Osteocyte (in vitro differentiated cells): ENCODE results near the gene KAT14. TPM values are rescaled to one million over a fixed set of nuclear protein-coding genes. Genes with fewer than 3 reads are reported as not detected.
A peak's percentile ranks its signal among the peaks of the same experiment; 100 is the strongest.

Experiments
- DNase-seq: peaks from one replicate; pipeline ENCODE4 v3.0.0; 2021; ENCODE audit warnings: mixed read lengths; ENCODE audit not compliant: unreplicated experiment; ENCODE audit errors: extremely low spot score
- H3K27ac Mint-ChIP-seq: one replicate; pipeline ENCODE4 v1.8.0; 2021; ENCODE audit warnings: mild to moderate bottlenecking, mixed read lengths; ENCODE audit not compliant: unreplicated experiment
- H3K27me3 Mint-ChIP-seq: one replicate; pipeline ENCODE4 v1.8.0; 2021; ENCODE audit warnings: mixed read lengths; ENCODE audit not compliant: unreplicated experiment
- H3K36me3 Mint-ChIP-seq: one replicate; pipeline ENCODE4 v1.8.0; 2021; ENCODE audit warnings: mixed read lengths; ENCODE audit not compliant: unreplicated experiment
- H3K4me1 Mint-ChIP-seq: one replicate; pipeline ENCODE4 v1.8.0; 2021; ENCODE audit warnings: mixed read lengths; ENCODE audit not compliant: unreplicated experiment
- H3K4me3 Mint-ChIP-seq: one replicate; pipeline ENCODE4 v1.8.0; 2021; ENCODE audit warnings: mild to moderate bottlenecking, moderate library complexity, mixed read lengths; ENCODE audit not compliant: unreplicated experiment
- H3K9me3 Mint-ChIP-seq: one replicate; pipeline ENCODE4 v1.8.0; 2021; ENCODE audit warnings: mixed read lengths; ENCODE audit not compliant: unreplicated experiment
- total RNA-seq: library from RNA; stranded (reverse); gene quantifications from 2 replicates; pipeline ENCODE4 v1.2.1, GENCODE V29; 2021
- TF ChIP-seq, protein P1 (sequence below): fragments of 200-600 bp; sonication (generic); IDR thresholded peaks from 2 replicates; pipeline ENCODE4 v1.5.0; 2021; ENCODE audit warnings: antibody characterized with exemption, mild to moderate bottlenecking, moderate library complexity

KAT14 gene
- total RNA-seq, 1 donor from 2014 or later: 17.8 TPM

DNA sequence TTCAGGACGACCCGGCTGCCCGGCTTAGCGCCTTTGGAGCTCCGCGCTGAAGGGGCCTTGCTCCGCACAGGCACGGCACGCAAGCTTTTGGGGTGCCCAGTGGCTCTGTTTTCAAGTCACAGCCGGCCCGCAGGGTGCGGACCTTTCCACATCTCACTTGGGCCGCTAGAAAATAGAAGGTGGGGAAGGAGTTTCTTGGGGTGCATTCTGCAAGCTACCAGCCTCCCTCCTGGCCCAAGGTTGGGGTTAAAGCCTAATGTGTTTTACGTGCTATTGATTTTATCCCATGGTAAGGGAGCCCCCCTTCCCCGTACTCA, 561 bp downstream of the KAT14 start:
- H3K9me3 Mint-ChIP-seq: no peaks in the 10 kb centered on the region
- H3K27ac Mint-ChIP-seq: peak overlapping the region; percentile 61
- H3K36me3 Mint-ChIP-seq: peaks cover 9% of the 10 kb centered on the region
- TF ChIP-seq, protein P1, sequence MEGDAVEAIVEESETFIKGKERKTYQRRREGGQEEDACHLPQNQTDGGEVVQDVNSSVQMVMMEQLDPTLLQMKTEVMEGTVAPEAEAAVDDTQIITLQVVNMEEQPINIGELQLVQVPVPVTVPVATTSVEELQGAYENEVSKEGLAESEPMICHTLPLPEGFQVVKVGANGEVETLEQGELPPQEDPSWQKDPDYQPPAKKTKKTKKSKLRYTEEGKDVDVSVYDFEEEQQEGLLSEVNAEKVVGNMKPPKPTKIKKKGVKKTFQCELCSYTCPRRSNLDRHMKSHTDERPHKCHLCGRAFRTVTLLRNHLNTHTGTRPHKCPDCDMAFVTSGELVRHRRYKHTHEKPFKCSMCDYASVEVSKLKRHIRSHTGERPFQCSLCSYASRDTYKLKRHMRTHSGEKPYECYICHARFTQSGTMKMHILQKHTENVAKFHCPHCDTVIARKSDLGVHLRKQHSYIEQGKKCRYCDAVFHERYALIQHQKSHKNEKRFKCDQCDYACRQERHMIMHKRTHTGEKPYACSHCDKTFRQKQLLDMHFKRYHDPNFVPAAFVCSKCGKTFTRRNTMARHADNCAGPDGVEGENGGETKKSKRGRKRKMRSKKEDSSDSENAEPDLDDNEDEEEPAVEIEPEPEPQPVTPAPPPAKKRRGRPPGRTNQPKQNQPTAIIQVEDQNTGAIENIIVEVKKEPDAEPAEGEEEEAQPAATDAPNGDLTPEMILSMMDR: no peak
- H3K27me3 Mint-ChIP-seq: peaks cover 12% of the 10 kb centered on the region
- H3K4me3 Mint-ChIP-seq: peak overlapping the region; percentile 85
- no peak for DNase-seq
- peaks cover 23% of the 10 kb centered on the region for H3K4me1 Mint-ChIP-seq

DNA sequence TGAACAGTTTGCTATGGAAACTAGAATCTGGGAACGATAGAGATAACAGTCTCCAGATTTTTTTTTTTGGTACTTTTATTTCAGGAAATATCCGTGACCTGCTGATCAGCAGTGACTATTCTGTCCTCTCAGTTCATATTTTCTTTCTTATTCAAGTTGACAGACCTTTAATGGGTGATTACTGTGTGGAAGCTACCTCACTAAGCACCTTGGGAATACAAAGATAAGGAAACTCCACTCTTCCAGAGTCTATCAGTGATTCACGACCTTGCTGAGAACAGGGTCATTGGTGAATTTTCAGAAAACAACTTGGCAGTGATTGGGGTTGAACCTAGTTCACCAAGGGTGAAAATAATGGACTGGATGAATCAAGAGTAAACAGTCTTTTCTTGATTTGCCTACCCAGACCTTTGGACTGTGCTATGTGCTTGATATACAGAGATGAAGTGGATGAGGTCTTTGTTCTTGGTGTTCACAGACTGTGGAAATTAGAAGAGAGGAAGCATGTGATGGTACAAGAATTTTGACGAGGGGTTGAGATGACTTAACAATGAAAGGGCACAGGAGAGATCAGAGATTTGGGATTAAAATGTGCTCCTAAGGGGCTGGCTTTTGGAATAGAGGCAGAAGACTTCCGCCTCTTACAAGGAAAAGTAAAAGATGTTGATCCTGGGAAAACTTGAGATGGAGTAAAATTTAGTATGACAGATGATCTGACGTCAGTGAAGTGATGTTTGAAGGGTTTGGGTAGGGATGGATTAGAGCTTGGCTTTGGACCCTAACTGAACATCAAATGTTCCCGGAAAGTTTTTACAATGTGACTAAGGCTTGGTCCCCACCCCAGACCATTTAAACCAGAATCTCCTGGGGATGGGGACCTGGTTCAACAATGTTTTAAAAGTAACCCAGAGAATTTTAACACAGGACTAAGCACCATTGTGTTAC, 1.2 kb downstream of the KAT14 start:
- Mint-ChIP-seq H3K27ac (peak overlapping the region; percentile 61), H3K4me1 (peaks cover 23% of the 10 kb centered on the region), H3K36me3 (peaks cover 12% of the 10 kb centered on the region), H3K27me3 (peaks cover 6% of the 10 kb centered on the region), H3K4me3 (peak overlapping the region; percentile 85), H3K9me3 (no peaks in the 10 kb centered on the region)
- TF ChIP-seq, protein P1: no peak
- no peak for DNase-seq

DNA sequence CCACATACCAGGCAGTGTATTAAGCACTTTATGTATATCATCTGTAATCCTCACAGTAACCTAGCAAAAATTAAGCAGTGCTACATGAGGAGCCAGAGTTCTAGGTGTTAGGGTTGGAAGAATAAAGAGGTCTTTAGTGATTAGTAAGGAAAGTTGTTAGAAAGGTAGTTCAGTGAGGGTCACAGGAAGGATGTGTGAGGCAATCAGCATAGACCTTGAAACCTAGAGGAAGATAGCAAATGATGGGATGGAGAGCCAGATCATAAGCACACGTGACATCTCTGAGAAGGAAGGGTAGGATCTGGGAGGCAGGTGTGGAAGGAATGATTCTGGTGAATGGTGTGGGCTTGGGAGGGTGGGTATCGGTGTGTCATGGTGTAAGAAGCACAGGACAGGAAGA, 2.2 kb downstream of the KAT14 start:
- H3K27me3 Mint-ChIP-seq: no peaks in the 10 kb centered on the region
- no peak overlapping the region for H3K27ac Mint-ChIP-seq
- no peaks in the 10 kb centered on the region for H3K9me3 Mint-ChIP-seq
- peaks cover 23% of the 10 kb centered on the region for H3K4me1 Mint-ChIP-seq
- TF ChIP-seq, protein P1: no peak
- H3K4me3 Mint-ChIP-seq: no peak overlapping the region
- H3K36me3 Mint-ChIP-seq: peaks cover 17% of the 10 kb centered on the region
- no peak for DNase-seq

DNA sequence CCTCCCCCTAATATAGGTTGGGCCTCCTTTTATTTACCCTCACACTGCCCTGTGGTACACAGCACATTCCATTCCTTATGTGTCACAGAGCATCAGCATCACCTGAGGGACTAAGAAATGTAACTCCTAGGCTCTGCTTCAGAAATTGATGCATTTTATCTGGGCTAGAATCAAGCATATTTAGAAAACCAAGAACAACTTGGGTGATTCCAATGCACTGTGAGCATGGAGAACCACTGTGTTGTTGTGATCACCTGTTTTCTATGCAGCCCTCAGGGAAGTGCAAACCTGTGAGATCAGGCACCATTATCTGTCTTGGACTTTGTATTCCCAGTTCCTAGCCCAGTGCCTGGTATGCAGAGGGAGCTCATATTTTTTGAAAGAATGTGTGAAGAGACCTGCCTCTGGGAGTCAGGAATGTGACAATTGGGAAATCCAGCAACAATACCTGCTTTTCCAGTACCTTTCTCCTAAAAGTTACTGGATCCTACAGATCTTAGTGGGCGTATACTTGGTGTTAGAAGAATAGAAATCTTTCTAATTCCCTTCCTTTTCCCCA, 7.0 kb downstream of the KAT14 start:
- Mint-ChIP-seq H3K36me3 (peaks cover 29% of the 10 kb centered on the region), H3K9me3 (no peaks in the 10 kb centered on the region), H3K4me1 (peaks cover 7% of the 10 kb centered on the region), H3K4me3 (no peak overlapping the region), H3K27me3 (no peaks in the 10 kb centered on the region), H3K27ac (no peak overlapping the region)
- DNase-seq: no peak
- TF ChIP-seq, protein P1: no peak

DNA sequence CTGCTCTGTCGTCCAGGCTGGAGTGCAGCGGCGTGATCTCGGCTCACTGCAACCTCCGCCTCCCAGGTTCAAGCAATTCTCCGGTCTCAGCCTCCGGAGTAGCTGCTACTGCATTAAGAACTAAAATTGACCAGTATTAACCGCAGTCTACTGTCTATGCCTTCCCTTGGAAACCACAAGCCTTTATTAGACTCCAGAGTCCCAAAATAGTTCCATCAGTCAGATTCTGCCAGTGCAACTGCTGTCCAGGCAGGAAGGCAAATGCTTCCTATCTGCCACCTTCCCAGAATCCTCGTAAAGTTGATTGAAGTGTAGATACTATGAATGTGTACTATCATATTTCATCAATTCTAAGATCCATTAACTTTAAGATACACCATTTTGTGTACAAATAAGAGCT, 16.7 kb downstream of the KAT14 start:
- peaks cover 32% of the 10 kb centered on the region for H3K36me3 Mint-ChIP-seq
- no peaks in the 10 kb centered on the region for H3K27me3 Mint-ChIP-seq
- H3K9me3 Mint-ChIP-seq: no peaks in the 10 kb centered on the region
- DNase-seq: no peak
- no peak overlapping the region for H3K4me3 Mint-ChIP-seq
- H3K27ac Mint-ChIP-seq: no peak overlapping the region
- TF ChIP-seq, protein P1: no peak
- H3K4me1 Mint-ChIP-seq: no peaks in the 10 kb centered on the region
